Fibroblast of the aortic adventitia (primary cell): ENCODE results near the gene ITGBL1. TPM values are rescaled to one million over a fixed set of nuclear protein-coding genes. Genes with fewer than 3 reads are reported as not detected.
A peak's percentile ranks its signal among the peaks of the same experiment; 100 is the strongest.

Experiments
- DNase-seq: peaks from one replicate; pipeline ENCODE4 v3.0.0-alpha.2; 2010; ENCODE audit warnings: low read depth
- H3K4me3 ChIP-seq: 2 replicates; pipeline ENCODE4 v1.5.1; 2011; ENCODE audit warnings: low read depth, mild to moderate bottlenecking, control low read depth, low read length, moderate library complexity
- CTCF ChIP-seq: IDR thresholded peaks from 2 replicates; pipeline ENCODE4 v1.5.1; 2011; ENCODE audit warnings: mild to moderate bottlenecking, low read length, control low read depth, inconsistent platforms; ENCODE audit not compliant: insufficient read depth
- total RNA-seq: library from RNA; depleted of rRNA; stranded (reverse); fragments of >200 nt; gene quantifications from 2 replicates; pipeline ENCODE4 v1.2.3, GENCODE V29; 2012; ENCODE audit warnings: low replicate concordance

ITGBL1 gene
- total RNA-seq, 1 donor, result 167 TPM

DNA sequence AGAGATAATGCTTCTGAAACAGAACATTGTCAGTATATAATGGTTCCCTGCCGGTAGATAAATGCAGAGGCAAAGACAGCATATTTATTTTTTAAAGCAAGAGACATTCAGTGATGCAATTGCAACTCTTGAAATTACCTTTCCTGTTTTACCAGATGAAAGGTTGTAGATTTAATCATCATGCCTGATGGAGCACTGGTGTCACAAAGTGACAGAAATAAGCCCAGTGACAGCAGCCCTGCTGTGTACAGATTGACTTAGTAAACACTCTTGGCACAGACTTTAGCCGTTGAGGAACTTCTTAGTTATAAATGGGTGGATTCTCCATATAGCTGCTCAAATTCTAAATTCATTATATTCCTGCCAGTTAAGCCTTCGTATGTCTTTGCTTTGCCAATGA is 172.5 kb downstream of the ITGBL1 start:
- DNase-seq, result no peak
- H3K4me3 ChIP-seq, result no peak overlapping the region

GRCh38 chr13:101626925-101627555 is 174.6 kb downstream of the ITGBL1 start:
- TF ChIP-seq CTCF, result no peak
- peak; percentile 50 for DNase-seq
- peak overlapping the region; percentile 53 for H3K4me3 ChIP-seq

More for the DNA sequence above, 172.5 kb downstream of the ITGBL1 start:
- TF ChIP-seq CTCF, result no peak

- H3K4me3 ChIP-seq, result peak overlapping the region; percentile 53
- no peak for TF ChIP-seq CTCF
- peak; percentile 47 for DNase-seq
Measured at GRCh38 chr13:101627556-101627943, 175.1 kb downstream of the ITGBL1 start.

DNA sequence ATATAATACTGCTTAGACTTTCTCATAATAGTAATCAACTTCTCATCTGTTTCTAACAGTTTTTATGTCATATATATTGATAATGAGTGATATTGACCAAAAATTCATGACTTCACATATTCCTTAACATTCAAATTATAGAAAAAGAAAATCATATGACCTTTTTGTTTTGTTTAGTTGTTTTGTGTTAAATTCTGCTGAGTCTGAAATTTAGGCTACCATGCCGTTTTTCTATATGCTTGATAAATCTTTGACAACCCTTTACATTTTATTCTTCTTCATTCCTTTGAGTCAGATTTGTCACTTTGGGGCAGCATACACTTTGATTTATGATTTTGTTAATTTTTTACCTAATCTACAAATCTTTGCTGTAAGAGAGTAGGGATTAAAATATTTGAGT is 176.4 kb downstream of the ITGBL1 start:
- no peak for DNase-seq
- no peak for TF ChIP-seq CTCF
- no peak overlapping the region for H3K4me3 ChIP-seq

DNA sequence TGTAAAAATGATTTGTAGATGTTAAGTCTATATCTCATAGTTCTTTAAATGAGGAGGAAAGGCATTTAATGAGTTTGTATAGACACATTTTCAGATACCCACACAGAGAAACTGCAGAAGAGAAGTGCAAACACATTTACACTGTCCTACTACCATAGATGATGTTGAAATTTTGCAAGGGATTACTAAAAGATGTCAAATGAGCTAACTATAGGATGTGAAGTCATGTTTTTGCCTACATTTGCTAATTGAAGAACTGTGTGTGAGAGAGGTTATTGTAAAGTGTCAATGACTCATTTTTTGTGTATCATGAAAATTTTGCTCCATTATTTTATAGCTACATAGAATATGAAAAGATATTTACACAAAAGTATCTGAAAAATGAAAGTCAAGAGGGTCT is 178.9 kb downstream of the ITGBL1 start:
- TF ChIP-seq CTCF, result no peak
- no peak for DNase-seq
- no peak overlapping the region for H3K4me3 ChIP-seq

GRCh38 chr13:101634142-101634541 is 181.7 kb downstream of the ITGBL1 start:
- DNase-seq, result no peak
- no peak overlapping the region for H3K4me3 ChIP-seq
- no peak for TF ChIP-seq CTCF

DNA sequence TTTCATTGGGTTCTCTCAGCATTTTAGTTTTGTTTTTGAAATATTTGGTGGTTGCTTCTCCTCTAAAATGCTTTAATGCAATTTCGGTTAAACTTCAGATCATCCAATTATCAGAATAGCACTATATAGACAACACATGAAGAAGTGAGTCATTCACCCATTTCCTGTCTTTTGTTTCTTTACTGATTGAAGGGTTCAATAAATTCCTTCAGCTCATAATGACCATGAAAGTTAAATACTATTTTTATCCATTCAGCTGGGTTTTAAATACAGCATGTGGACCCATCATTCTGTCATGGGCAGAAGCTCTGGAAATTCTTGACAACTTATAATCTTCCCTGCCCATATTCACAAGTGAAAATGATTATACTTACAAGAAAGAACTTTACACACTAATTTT is 187.2 kb downstream of the ITGBL1 start:
- no peak for TF ChIP-seq CTCF
- H3K4me3 ChIP-seq, result no peak overlapping the region
- no peak for DNase-seq
